IMR-90 (cell line): ENCODE data around the gene HOXA2. TPM values are rescaled to one million over a fixed set of nuclear protein-coding genes. Genes with fewer than 3 reads are reported as not detected.

ENCODE experiments used
- ATAC-seq: fragments of 200-7000 bp; cut with Tn5 transposase; 2 replicates; pipeline ENCODE4 v1.9.1; 2020; ENCODE audit warnings: low read depth, mild to moderate bottlenecking, moderate library complexity
- BruUV-seq: library from RNA; stranded (reverse); fragments of 400-500 nt; replicated peaks from 2 replicates; lab custom pipeline; 2021; lab: Mats Ljungman, UMichigan
- CTCF ChIA-PET: fragments of 300-600 bp; formaldehyde crosslinking; extraction: SDS; loops from one replicate; lab custom pipeline; 2021; ENCODE audit warnings: antibody characterized with exemption; lab: Yijun Ruan, JAX
- POLR2A ChIA-PET: fragments of 300-600 bp; sonication (Branson Sonifier 250); formaldehyde crosslinking; loops from one replicate; lab custom pipeline; 2022; ENCODE audit warnings: antibody characterized with exemption; ENCODE audit not compliant: unreplicated experiment; lab: Charles Lee
- DNase-seq: peaks from one replicate; pipeline ENCODE4 v3.0.0; 2013
- H2AFZ ChIP-seq: replicated peaks from 2 replicates; pipeline ENCODE3; 2013; ENCODE audit warnings: low read length, mild to moderate bottlenecking; ENCODE audit not compliant: poor library complexity
- H2AK5ac ChIP-seq: 2 replicates; pipeline ENCODE4 v1.6.1; 2013; ENCODE audit warnings: low read depth, low read length, inconsistent platforms
- H2AK9ac ChIP-seq: replicated peaks from 2 replicates; pipeline ENCODE3; 2013; ENCODE audit warnings: mild to moderate bottlenecking, low read depth, low read length, moderate library complexity; ENCODE audit not compliant: poor library complexity
- H2BK120ac ChIP-seq: 2 replicates; pipeline ENCODE4 v1.6.1; 2013; ENCODE audit warnings: low read depth, low read length, inconsistent platforms
- H2BK15ac ChIP-seq: 3 replicates; pipeline ENCODE4 v1.6.1; 2013; ENCODE audit warnings: low read depth, low read length, inconsistent platforms
- H2BK20ac ChIP-seq: 2 replicates; pipeline ENCODE4 v1.6.1; 2013; ENCODE audit warnings: low read depth, mild to moderate bottlenecking, inconsistent platforms, low read length, moderate library complexity
- H2BK5ac ChIP-seq: 2 replicates; pipeline ENCODE4 v1.6.1; 2013; ENCODE audit warnings: mild to moderate bottlenecking, low read depth, low read length, inconsistent platforms; ENCODE audit not compliant: poor library complexity, severe bottlenecking
- H3K14ac ChIP-seq: replicated peaks from 2 replicates; pipeline ENCODE4 v1.6.1; 2013; ENCODE audit warnings: low read depth, low read length, inconsistent platforms
- H3K18ac ChIP-seq: 2 replicates; pipeline ENCODE4 v1.6.1; 2013; ENCODE audit warnings: low read depth, low read length, control low read depth
- H3K23ac ChIP-seq: 2 replicates; pipeline ENCODE4 v1.6.1; 2013; ENCODE audit warnings: low read depth, low read length, inconsistent platforms
- H3K27ac ChIP-seq: 2 replicates; pipeline ENCODE4 v1.5.1; 2013; ENCODE audit warnings: mild to moderate bottlenecking, control low read depth, low read length; ENCODE audit not compliant: insufficient read depth
- H3K27me3 ChIP-seq: 2 replicates; pipeline ENCODE4 v1.6.1; 2013; ENCODE audit warnings: low read length; ENCODE audit not compliant: control insufficient read depth, insufficient read depth
- H3K36me3 ChIP-seq: 2 replicates; pipeline ENCODE4 v1.6.1; 2013; ENCODE audit warnings: low read length, mixed read lengths; ENCODE audit not compliant: control insufficient read depth, insufficient read depth
- H3K4ac ChIP-seq: 2 replicates; pipeline ENCODE4 v1.6.1; 2013; ENCODE audit warnings: low read depth, low read length, inconsistent platforms
- H3K4me1 ChIP-seq: 2 replicates; pipeline ENCODE4 v1.6.1; 2013; ENCODE audit warnings: low read length, mixed read lengths; ENCODE audit not compliant: control insufficient read depth, insufficient read depth
- H3K4me2 ChIP-seq: 2 replicates; pipeline ENCODE4 v1.6.1; 2013; ENCODE audit warnings: low read depth, mild to moderate bottlenecking, control low read depth, low read length, moderate library complexity
- H3K4me3 ChIP-seq: 2 replicates; pipeline ENCODE4 v1.5.1; 2013; ENCODE audit warnings: low read depth, mild to moderate bottlenecking, control low read depth, low read length, moderate library complexity; ENCODE audit not compliant: insufficient read depth
- H3K56ac ChIP-seq: 2 replicates; pipeline ENCODE4 v1.6.1; 2013; ENCODE audit warnings: low read length, inconsistent platforms; ENCODE audit not compliant: insufficient read depth; ENCODE audit errors: extremely low read depth
- H3K79me1 ChIP-seq, 2 experiments: 2 replicates each; pipeline ENCODE4 v1.6.1; 2013; ENCODE audit warnings: low read length in 2 of 2, inconsistent platforms in 1 of 2, low read depth in 1 of 2
- H3K9ac ChIP-seq: 2 replicates; pipeline ENCODE4 v1.6.1; 2013; ENCODE audit warnings: low read depth, low read length, control low read depth
- H3K9me1 ChIP-seq: 2 replicates; pipeline ENCODE4 v1.6.1; 2013; ENCODE audit warnings: low read length, inconsistent platforms; ENCODE audit not compliant: insufficient read depth
- H3K9me3 ChIP-seq: 2 replicates; pipeline ENCODE4 v1.6.1; 2013; ENCODE audit warnings: low read length; ENCODE audit not compliant: control insufficient read depth, insufficient read depth
- H4K20me1 ChIP-seq: 2 replicates; pipeline ENCODE4 v1.6.1; 2013; ENCODE audit warnings: low read length, inconsistent platforms; ENCODE audit not compliant: insufficient read depth
- H4K5ac ChIP-seq: 2 replicates; pipeline ENCODE4 v1.6.1; 2013; ENCODE audit warnings: mild to moderate bottlenecking, low read depth, low read length, control low read depth
- H4K8ac ChIP-seq, 2 experiments: 2 replicates each; pipeline ENCODE4 v1.6.1; 2013; ENCODE audit warnings: low read depth in 2 of 2, low read length in 2 of 2, control low read depth in 1 of 2, inconsistent platforms in 1 of 2
- H4K91ac ChIP-seq: 2 replicates; pipeline ENCODE4 v1.6.1; 2013; ENCODE audit warnings: low read depth, low read length, inconsistent platforms; ENCODE audit not compliant: insufficient read depth
- BHLHE40 ChIP-seq: fragments of 150-350 bp; IDR thresholded peaks from 2 replicates; pipeline ENCODE4 v1.6.1; 2016; ENCODE audit warnings: mild to moderate bottlenecking, low read depth, low read length
- CEBPB ChIP-seq: IDR thresholded peaks from 2 replicates; pipeline ENCODE4 v1.6.1; 2012; ENCODE audit warnings: low read depth, low read length, improper control_type of control experiment
- CHD1 ChIP-seq: IDR thresholded peaks from 2 replicates; pipeline ENCODE4 v1.6.1; 2012; ENCODE audit warnings: low read depth, low read length, improper control_type of control experiment
- CTCF ChIP-seq: conservative IDR thresholded peaks from 2 replicates; pipeline ENCODE4 v1.5.1; 2012; ENCODE audit warnings: mild to moderate bottlenecking, low read depth, low read length, improper control_type of control experiment
- POLR2A ChIP-seq: IDR thresholded peaks from 2 replicates; pipeline ENCODE4 v1.6.1; 2012; ENCODE audit warnings: mild to moderate bottlenecking, low read depth, low read length
- RAD21 ChIP-seq: IDR thresholded peaks from 2 replicates; pipeline ENCODE4 v1.6.1; 2012; ENCODE audit warnings: low read length, improper control_type of control experiment
- RFX5 ChIP-seq: IDR thresholded peaks from 2 replicates; pipeline ENCODE4 v1.8.0; 2012; ENCODE audit warnings: low read depth, mild to moderate bottlenecking, low read length, moderate library complexity
- SMC3 ChIP-seq: fragments of 150-350 bp; IDR thresholded peaks from 2 replicates; pipeline ENCODE4 v1.6.1; 2016; ENCODE audit warnings: low read depth, mild to moderate bottlenecking, antibody characterized with exemption, low read length, moderate library complexity
- WGBS, 2 experiments: methylation state at CpG; one replicate each; pipeline versions ENCODE4 v1.1.5 to v1.1.7; 2013; ENCODE audit warnings: missing lambda C conversion rate in 2 of 2; ENCODE audit not compliant: insufficient read length in 1 of 2; ENCODE audit errors: extremely low coverage in 2 of 2; 5-methylcytosine and 5-hydroxymethylcytosine counted together
- dilution Hi-C: fragments of 300-500 bp; cut with HindIII; formaldehyde crosslinking; loops from one replicate; pipeline ENCODE4 v1.14.3; 2018; ENCODE audit warnings: low sequenced_read_pairs; ENCODE audit not compliant: unreplicated experiment
- in situ Hi-C: fragments of 300-500 bp; cut with MboI; formaldehyde crosslinking; loops from 3 replicates; pipeline ENCODE4 v1.14.3; 2019; ENCODE audit warnings: low sequenced_read_pairs, inconsistent platforms, mixed read lengths
- intact Hi-C: fragments of 100-400 bp; cut with micrococcal nuclease; formaldehyde crosslinking; loops from 2 replicates; pipeline ENCODE4 v1.10.0; 2022
- polyA plus RNA-seq, 3 experiments: library from polyadenylated mRNA; depleted of rRNA; stranded (reverse); fragments of >200 nt; gene quantifications; 2 replicates each; pipeline ENCODE4 v1.2.3, GENCODE V29; 2012; ENCODE audit warnings: low replicate concordance in 1 of 3
- total RNA-seq: library from RNA; depleted of rRNA; stranded (reverse); fragments of >200 nt; gene quantifications from 2 replicates; pipeline ENCODE4 v1.2.3, GENCODE V29; 2012

The HOXA2 gene
- total and polyA plus RNA-seq, 2 of the 4 experiments (the other 2 are of a cell fraction) = 1.6 to 3.9 TPM

DNA sequence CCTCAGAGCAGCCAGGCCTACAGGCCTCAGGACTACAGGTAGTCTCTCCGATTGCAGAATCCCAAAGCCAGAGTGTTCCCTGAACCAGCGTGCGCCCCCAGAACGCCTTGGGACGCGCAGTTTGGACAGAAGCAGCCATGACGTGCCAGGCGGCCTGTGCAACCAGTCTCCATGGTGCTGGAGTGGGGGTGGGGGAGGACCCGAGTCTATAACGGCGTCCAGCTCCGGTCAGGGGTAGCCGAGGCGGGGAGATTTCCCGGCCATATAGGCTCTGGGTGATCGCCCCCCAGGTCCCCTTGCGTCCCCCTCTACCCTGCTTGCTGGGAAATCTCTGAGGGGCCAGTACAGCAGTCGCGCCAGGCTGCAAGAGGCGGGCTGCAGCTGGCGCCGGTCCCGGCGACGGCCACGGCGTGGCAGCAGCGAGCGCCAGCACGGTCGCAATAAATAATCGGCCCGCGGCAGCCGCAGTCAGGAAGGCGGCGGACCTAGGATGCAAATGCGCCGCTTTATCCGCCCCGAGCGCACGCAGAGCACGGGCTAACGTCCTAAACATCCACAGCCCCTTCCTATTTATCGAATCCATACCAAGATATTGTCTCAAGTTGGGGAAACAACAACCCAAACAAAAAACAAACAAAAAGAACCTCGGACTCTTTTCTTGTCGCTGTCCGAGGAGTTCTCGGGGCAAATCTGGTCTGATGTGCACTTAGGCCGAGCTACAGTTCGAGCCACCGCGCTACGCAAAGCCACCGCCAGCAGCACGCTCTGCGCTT, 48.3 kb upstream of the HOXA2 start:
- dilution Hi-C loops = no loop called here
- H2AK9ac ChIP-seq = peak overlapping the region; percentile 68
- BruUV-seq = no TSS peak

More for the DNA sequence above, 48.3 kb upstream of the HOXA2 start:
- Histone ChIP-seq H3K9me1 (peaks cover 3% of the 10 kb centered on the region; the same call in 1 of the 2 replicates), H3K4me2 (peak overlapping the region; percentile 87), H3K27me3 (no peaks in the 10 kb centered on the region), H4K5ac (peak overlapping the region; percentile 49), H3K14ac (peak overlapping the region; percentile 23; the same call in 1 of the 2 replicates), H3K4me1 (peaks cover 15% of the 10 kb centered on the region), H3K27ac (peak overlapping the region; percentile 83), H3K18ac (peak overlapping the region; percentile 38; the same call in 1 of the 2 replicates), H2BK5ac (peak overlapping the region; percentile 22), H3K56ac (peak overlapping the region; percentile 75), H4K8ac (peak overlapping the region; percentile 55 to 75; a peak in 2 of 4 replicates), H3K79me1 (peaks cover 9 to 31% of the 10 kb centered on the region in 2 experiments; a peak in 3 of 4 replicates), H3K4ac (peak overlapping the region; percentile 42), H2AK5ac (0 out of 2 replicates have a peak overlapping the region, but pooled peaks have one; percentile 20), H4K91ac (peak overlapping the region; percentile 65), H3K9ac (peak overlapping the region; percentile 74), H2AFZ (peak overlapping the region; percentile 84), H2BK120ac (peak overlapping the region; percentile 27), H4K20me1 (no peaks in the 10 kb centered on the region), H2BK15ac (0 out of 3 replicates have a peak overlapping the region, but pooled peaks have one; percentile 9), H3K36me3 (no peaks in the 10 kb centered on the region; the same call in 1 of the 2 replicates), H2BK20ac (no peak overlapping the region), H3K4me3 (peak overlapping the region; percentile 54), H3K9me3 (no peaks in the 10 kb centered on the region), H3K23ac (peak overlapping the region; percentile 43)
- WGBS, 2 experiments = 3% methylated on average over 33 of the region's 58 CpGs; no CpG with 5 or more reads in 1 of the 2 experiments
- in situ Hi-C loops = no loop called here
- peak; percentile 71 for ATAC-seq
- POLR2A ChIA-PET = no interaction called here
- CTCF ChIA-PET = interaction anchor here (0.6 to 1.3 kb wide), 5 partner anchors 9 to 1257 kb away, joined by 3 to 5 read pairs (median 3); no protein-coding TSS in a partner anchor
- peak; percentile 78 for DNase-seq
- intact Hi-C loops = no loop called here
- TF ChIP-seq POLR2A = peak; percentile 58; the same call in 1 of the 2 replicates
- TF ChIP-seq RFX5 = no peak
- TF ChIP-seq BHLHE40 = peak; percentile 58
- peak; percentile 50 for TF ChIP-seq RAD21
- no peak for TF ChIP-seq CEBPB
- TF ChIP-seq SMC3 = peak; percentile 51; the same call in 1 of the 2 replicates
- peak; percentile 78 for TF ChIP-seq CTCF
- no peak for TF ChIP-seq CHD1
